IMR-90 (cell line): ENCODE results near the gene TIPARP. TPM values are rescaled to one million over a fixed set of nuclear protein-coding genes. Genes with fewer than 3 reads are reported as not detected.
"Not testable (repeated sequence)": the region's sequence is repeated elsewhere in the genome, so short reads cannot be mapped to it uniquely, and the experiment has no call there.

Experiments
- ATAC-seq: fragments of 200-7000 bp; cut with Tn5 transposase; 2 replicates; pipeline ENCODE4 v1.9.1; 2020; ENCODE audit warnings: low read depth, mild to moderate bottlenecking, moderate library complexity
- BruUV-seq: library from RNA; stranded (reverse); fragments of 400-500 nt; replicated peaks from 2 replicates; lab custom pipeline; 2021; lab: Mats Ljungman, UMichigan
- CTCF ChIA-PET: fragments of 300-600 bp; formaldehyde crosslinking; extraction: SDS; loops from one replicate; lab custom pipeline; 2021; ENCODE audit warnings: antibody characterized with exemption; lab: Yijun Ruan, JAX
- POLR2A ChIA-PET: fragments of 300-600 bp; sonication (Branson Sonifier 250); formaldehyde crosslinking; loops from one replicate; lab custom pipeline; 2022; ENCODE audit warnings: antibody characterized with exemption; ENCODE audit not compliant: unreplicated experiment; lab: Charles Lee
- DNase-seq: peaks from one replicate; pipeline ENCODE4 v3.0.0; 2013
- H2AFZ ChIP-seq: replicated peaks from 2 replicates; pipeline ENCODE3; 2013; ENCODE audit warnings: low read length, mild to moderate bottlenecking; ENCODE audit not compliant: poor library complexity
- H2AK5ac ChIP-seq: 2 replicates; pipeline ENCODE4 v1.6.1; 2013; ENCODE audit warnings: low read depth, low read length, inconsistent platforms
- H2AK9ac ChIP-seq: replicated peaks from 2 replicates; pipeline ENCODE3; 2013; ENCODE audit warnings: mild to moderate bottlenecking, low read depth, low read length, moderate library complexity; ENCODE audit not compliant: poor library complexity
- H2BK120ac ChIP-seq: 2 replicates; pipeline ENCODE4 v1.6.1; 2013; ENCODE audit warnings: low read depth, low read length, inconsistent platforms
- H2BK15ac ChIP-seq: 3 replicates; pipeline ENCODE4 v1.6.1; 2013; ENCODE audit warnings: low read depth, low read length, inconsistent platforms
- H2BK20ac ChIP-seq: 2 replicates; pipeline ENCODE4 v1.6.1; 2013; ENCODE audit warnings: low read depth, mild to moderate bottlenecking, inconsistent platforms, low read length, moderate library complexity
- H2BK5ac ChIP-seq: 2 replicates; pipeline ENCODE4 v1.6.1; 2013; ENCODE audit warnings: mild to moderate bottlenecking, low read depth, low read length, inconsistent platforms; ENCODE audit not compliant: poor library complexity, severe bottlenecking
- H3K14ac ChIP-seq: replicated peaks from 2 replicates; pipeline ENCODE4 v1.6.1; 2013; ENCODE audit warnings: low read depth, low read length, inconsistent platforms
- H3K18ac ChIP-seq: 2 replicates; pipeline ENCODE4 v1.6.1; 2013; ENCODE audit warnings: low read depth, low read length, control low read depth
- H3K23ac ChIP-seq: 2 replicates; pipeline ENCODE4 v1.6.1; 2013; ENCODE audit warnings: low read depth, low read length, inconsistent platforms
- H3K27ac ChIP-seq: 2 replicates; pipeline ENCODE4 v1.5.1; 2013; ENCODE audit warnings: mild to moderate bottlenecking, control low read depth, low read length; ENCODE audit not compliant: insufficient read depth
- H3K27me3 ChIP-seq: 2 replicates; pipeline ENCODE4 v1.6.1; 2013; ENCODE audit warnings: low read length; ENCODE audit not compliant: control insufficient read depth, insufficient read depth
- H3K36me3 ChIP-seq: 2 replicates; pipeline ENCODE4 v1.6.1; 2013; ENCODE audit warnings: low read length, mixed read lengths; ENCODE audit not compliant: control insufficient read depth, insufficient read depth
- H3K4ac ChIP-seq: 2 replicates; pipeline ENCODE4 v1.6.1; 2013; ENCODE audit warnings: low read depth, low read length, inconsistent platforms
- H3K4me1 ChIP-seq: 2 replicates; pipeline ENCODE4 v1.6.1; 2013; ENCODE audit warnings: low read length, mixed read lengths; ENCODE audit not compliant: control insufficient read depth, insufficient read depth
- H3K4me2 ChIP-seq: 2 replicates; pipeline ENCODE4 v1.6.1; 2013; ENCODE audit warnings: low read depth, mild to moderate bottlenecking, control low read depth, low read length, moderate library complexity
- H3K4me3 ChIP-seq: 2 replicates; pipeline ENCODE4 v1.5.1; 2013; ENCODE audit warnings: low read depth, mild to moderate bottlenecking, control low read depth, low read length, moderate library complexity; ENCODE audit not compliant: insufficient read depth
- H3K56ac ChIP-seq: 2 replicates; pipeline ENCODE4 v1.6.1; 2013; ENCODE audit warnings: low read length, inconsistent platforms; ENCODE audit not compliant: insufficient read depth; ENCODE audit errors: extremely low read depth
- H3K79me1 ChIP-seq, 2 experiments: 2 replicates each; pipeline ENCODE4 v1.6.1; 2013; ENCODE audit warnings: low read length in 2 of 2, inconsistent platforms in 1 of 2, low read depth in 1 of 2
- H3K9ac ChIP-seq: 2 replicates; pipeline ENCODE4 v1.6.1; 2013; ENCODE audit warnings: low read depth, low read length, control low read depth
- H3K9me1 ChIP-seq: 2 replicates; pipeline ENCODE4 v1.6.1; 2013; ENCODE audit warnings: low read length, inconsistent platforms; ENCODE audit not compliant: insufficient read depth
- H3K9me3 ChIP-seq: 2 replicates; pipeline ENCODE4 v1.6.1; 2013; ENCODE audit warnings: low read length; ENCODE audit not compliant: control insufficient read depth, insufficient read depth
- H4K20me1 ChIP-seq: 2 replicates; pipeline ENCODE4 v1.6.1; 2013; ENCODE audit warnings: low read length, inconsistent platforms; ENCODE audit not compliant: insufficient read depth
- H4K5ac ChIP-seq: 2 replicates; pipeline ENCODE4 v1.6.1; 2013; ENCODE audit warnings: mild to moderate bottlenecking, low read depth, low read length, control low read depth
- H4K8ac ChIP-seq, 2 experiments: 2 replicates each; pipeline ENCODE4 v1.6.1; 2013; ENCODE audit warnings: low read depth in 2 of 2, low read length in 2 of 2, control low read depth in 1 of 2, inconsistent platforms in 1 of 2
- H4K91ac ChIP-seq: 2 replicates; pipeline ENCODE4 v1.6.1; 2013; ENCODE audit warnings: low read depth, low read length, inconsistent platforms; ENCODE audit not compliant: insufficient read depth
- WGBS, 2 experiments: methylation state at CpG; one replicate each; pipeline versions ENCODE4 v1.1.5 to v1.1.7; 2013; ENCODE audit warnings: missing lambda C conversion rate in 2 of 2; ENCODE audit not compliant: insufficient read length in 1 of 2; ENCODE audit errors: extremely low coverage in 2 of 2; 5-methylcytosine and 5-hydroxymethylcytosine counted together
- dilution Hi-C: fragments of 300-500 bp; cut with HindIII; formaldehyde crosslinking; loops from one replicate; pipeline ENCODE4 v1.14.3; 2018; ENCODE audit warnings: low sequenced_read_pairs; ENCODE audit not compliant: unreplicated experiment
- in situ Hi-C: fragments of 300-500 bp; cut with MboI; formaldehyde crosslinking; loops from 3 replicates; pipeline ENCODE4 v1.14.3; 2019; ENCODE audit warnings: low sequenced_read_pairs, inconsistent platforms, mixed read lengths
- intact Hi-C: fragments of 100-400 bp; cut with micrococcal nuclease; formaldehyde crosslinking; loops from 2 replicates; pipeline ENCODE4 v1.10.0; 2022
- polyA plus RNA-seq, 3 experiments: library from polyadenylated mRNA; depleted of rRNA; stranded (reverse); fragments of >200 nt; gene quantifications; 2 replicates each; pipeline ENCODE4 v1.2.3, GENCODE V29; 2012; ENCODE audit warnings: low replicate concordance in 1 of 3
- total RNA-seq: library from RNA; depleted of rRNA; stranded (reverse); fragments of >200 nt; gene quantifications from 2 replicates; pipeline ENCODE4 v1.2.3, GENCODE V29; 2012

The TIPARP gene
- total and polyA plus RNA-seq, 2 of the 4 experiments (the other 2 are of a cell fraction), result 12.6 to 70.8 TPM

- H4K8ac ChIP-seq, H2BK20ac ChIP-seq, H2BK5ac ChIP-seq, H4K20me1 ChIP-seq, H2BK15ac ChIP-seq, H3K9ac ChIP-seq, H3K18ac ChIP-seq, ATAC-seq, H3K56ac ChIP-seq, H3K27ac ChIP-seq, H3K79me1 ChIP-seq, BruUV-seq, H3K36me3 ChIP-seq, H3K9me1 ChIP-seq, H4K91ac ChIP-seq, H3K4me1 ChIP-seq, H3K4me3 ChIP-seq, H3K4ac ChIP-seq, CTCF ChIA-PET, H2AK9ac ChIP-seq, H3K4me2 ChIP-seq, DNase-seq, in situ Hi-C loops, H2AFZ ChIP-seq, intact Hi-C loops, H3K27me3 ChIP-seq, H4K5ac ChIP-seq, H3K9me3 ChIP-seq, H2BK120ac ChIP-seq, H2AK5ac ChIP-seq, dilution Hi-C loops, H3K23ac ChIP-seq, H3K14ac ChIP-seq: not testable (repeated sequence)
- WGBS, 2 experiments, result 96% methylated on average over 7 of the region's 34 CpGs; no CpG with 5 or more reads in 1 of the 2 experiments
- POLR2A ChIA-PET, result interaction anchor here (0.6 kb wide), 1 partner anchor 251 kb away, joined by 3 read pairs; no protein-coding TSS in a partner anchor
Measured at GRCh38 chr3:156740581-156740980, 66.2 kb downstream of the TIPARP start.
